ENCODE data around the gene ACKR2.

ACKR2 gene

GRCh38 chr3:42809202-42809601 is at the start of gene ACKR2:
TSS of gene ACKR2 (plus strand) at chr3:42809445. CDS start at chr3:42864503, 55,058 bp downstream.
- no peak for DNase-seq (ENCODE audit: low read depth)

- DNase-seq (ENCODE audit: low read depth): no peak
Measured at GRCh38 chr3:42762046-42762724, 47.1 kb upstream of the ACKR2 start.

GRCh38 chr3:42763021-42763420 is 46.2 kb upstream of the ACKR2 start:
- DNase-seq (ENCODE audit: low read depth): no peak

- no peak for DNase-seq (ENCODE audit: low read depth)
Measured at GRCh38 chr3:42764115-42764514, 45.1 kb upstream of the ACKR2 start.

- DNase-seq (ENCODE audit: low read depth): no peak
Measured at GRCh38 chr3:42764561-42765295, 44.5 kb upstream of the ACKR2 start.

- no peak for DNase-seq (ENCODE audit: low read depth)
Measured at GRCh38 chr3:42769477-42770131, 39.6 kb upstream of the ACKR2 start.

GRCh38 chr3:42771271-42771670 is 38.0 kb upstream of the ACKR2 start:
- no peak for DNase-seq (ENCODE audit: low read depth)

GRCh38 chr3:42772670-42773408 is 36.4 kb upstream of the ACKR2 start, which contains the start of gene CCDC13:
TSS of gene CCDC13 (minus strand) at chr3:42773253. CDS start at chr3:42758345, 14,908 bp downstream.
- peak; percentile 87 for DNase-seq (ENCODE audit: low read depth)

GRCh38 chr3:42773409-42773751 is 35.9 kb upstream of the ACKR2 start:
- DNase-seq (ENCODE audit: low read depth): no peak

GRCh38 chr3:42778644-42779043 is 30.6 kb upstream of the ACKR2 start:
- no peak for DNase-seq (ENCODE audit: low read depth)

- DNase-seq (ENCODE audit: low read depth): no peak
Measured at GRCh38 chr3:42780398-42780797, 28.8 kb upstream of the ACKR2 start.

- no peak for DNase-seq (ENCODE audit: low read depth)
Measured at GRCh38 chr3:42780892-42781700, 28.1 kb upstream of the ACKR2 start.

GRCh38 chr3:42786212-42786611 is 23.0 kb upstream of the ACKR2 start:
- no peak for DNase-seq (ENCODE audit: low read depth)

GRCh38 chr3:42786631-42787030 is 22.6 kb upstream of the ACKR2 start:
- no peak for DNase-seq (ENCODE audit: low read depth)

GRCh38 chr3:42790714-42791229 is 18.5 kb upstream of the ACKR2 start:
- no peak for DNase-seq (ENCODE audit: low read depth)

GRCh38 chr3:42795621-42796181 is 13.5 kb upstream of the ACKR2 start:
- no peak for DNase-seq (ENCODE audit: low read depth)

GRCh38 chr3:42796332-42796885 is 12.8 kb upstream of the ACKR2 start:
- DNase-seq (ENCODE audit: low read depth): no peak

GRCh38 chr3:42799376-42799775 is 9.9 kb upstream of the ACKR2 start:
- no peak for DNase-seq (ENCODE audit: low read depth)

GRCh38 chr3:42800251-42800650 is 9.0 kb upstream of the ACKR2 start:
- no peak for DNase-seq (ENCODE audit: low read depth)

GRCh38 chr3:42801048-42801620 is 8.1 kb upstream of the ACKR2 start:
- DNase-seq (ENCODE audit: low read depth): no peak

All from stimulated activated CD8-positive, alpha-beta memory T cell treated with anti-CD3 and anti-CD28 coated beads, Interleukin-7, amount 100 ng/mL, for 24 hours (primary cell).